ENCODE results near the gene SERPINA1.
"Not testable (repeated sequence)": the region's sequence is repeated elsewhere in the genome, so short reads cannot be mapped to it uniquely, and the experiment has no call there.

The SERPINA1 gene

GRCh38 chr14:94388384-94389103 lies at the start of gene SERPINA1:
Gene SERPINA1 (minus strand): TSS chr14:94388602. CDS start chr14:94383237, 5,365 bp downstream.
- no peak within 1 kb of the TSS for H3K27ac ChIP-seq

GRCh38 chr14:94428610-94429009 lies 40.2 kb upstream of the SERPINA1 start:
- no peak overlapping the region for H3K27ac ChIP-seq
- no peak for TF ChIP-seq ZFX (IDR thresholded peaks at IDR 0.05)
- no peak for TF ChIP-seq CTCF (conservative IDR thresholded peaks at IDR 0.05)

More at GRCh38 chr14:94388384-94389103, at the start of gene SERPINA1:
- no peak for TF ChIP-seq ZFX (IDR thresholded peaks at IDR 0.05)
- TF ChIP-seq CTCF (conservative IDR thresholded peaks at IDR 0.05), result no peak

GRCh38 chr14:94427016-94427613 lies 38.7 kb upstream of the SERPINA1 start:
- TF ChIP-seq ZFX (IDR thresholded peaks at IDR 0.05), result no peak
- no peak for TF ChIP-seq CTCF (conservative IDR thresholded peaks at IDR 0.05)
- no peak overlapping the region for H3K27ac ChIP-seq

GRCh38 chr14:94426526-94426925 lies 38.1 kb upstream of the SERPINA1 start:
- no peak overlapping the region for H3K27ac ChIP-seq
- no peak for TF ChIP-seq ZFX (IDR thresholded peaks at IDR 0.05)
- no peak for TF ChIP-seq CTCF (conservative IDR thresholded peaks at IDR 0.05)

- no peak for TF ChIP-seq CTCF (conservative IDR thresholded peaks at IDR 0.05)
- TF ChIP-seq ZFX (IDR thresholded peaks at IDR 0.05), result no peak
These were observed 36.0 kb upstream of the SERPINA1 start for GRCh38 chr14:94424371-94424770.

GRCh38 chr14:94423453-94424056 lies 35.2 kb upstream of the SERPINA1 start:
- no peak for TF ChIP-seq ZFX (IDR thresholded peaks at IDR 0.05)
- TF ChIP-seq CTCF (conservative IDR thresholded peaks at IDR 0.05), result peak; percentile 91
- no peak overlapping the region for H3K27ac ChIP-seq

More at GRCh38 chr14:94424371-94424770, 36.0 kb upstream of the SERPINA1 start:
- H3K27ac ChIP-seq, result no peak overlapping the region

- H3K27ac ChIP-seq, result no peak overlapping the region
- no peak for TF ChIP-seq ZFX (IDR thresholded peaks at IDR 0.05)
These were observed 32.9 kb upstream of the SERPINA1 start for GRCh38 chr14:94421316-94421715.

- H3K27ac ChIP-seq, result not testable (repeated sequence)
These were observed 29.2 kb upstream of the SERPINA1 start for GRCh38 chr14:94417497-94418205.

All from C4-2B (cell line).